Measurements from ENCODE around the gene FPR2.
"Not testable (repeated sequence)": the region's sequence is repeated elsewhere in the genome, so short reads cannot be mapped to it uniquely, and the experiment has no call there.

Gene FPR2

DNA sequence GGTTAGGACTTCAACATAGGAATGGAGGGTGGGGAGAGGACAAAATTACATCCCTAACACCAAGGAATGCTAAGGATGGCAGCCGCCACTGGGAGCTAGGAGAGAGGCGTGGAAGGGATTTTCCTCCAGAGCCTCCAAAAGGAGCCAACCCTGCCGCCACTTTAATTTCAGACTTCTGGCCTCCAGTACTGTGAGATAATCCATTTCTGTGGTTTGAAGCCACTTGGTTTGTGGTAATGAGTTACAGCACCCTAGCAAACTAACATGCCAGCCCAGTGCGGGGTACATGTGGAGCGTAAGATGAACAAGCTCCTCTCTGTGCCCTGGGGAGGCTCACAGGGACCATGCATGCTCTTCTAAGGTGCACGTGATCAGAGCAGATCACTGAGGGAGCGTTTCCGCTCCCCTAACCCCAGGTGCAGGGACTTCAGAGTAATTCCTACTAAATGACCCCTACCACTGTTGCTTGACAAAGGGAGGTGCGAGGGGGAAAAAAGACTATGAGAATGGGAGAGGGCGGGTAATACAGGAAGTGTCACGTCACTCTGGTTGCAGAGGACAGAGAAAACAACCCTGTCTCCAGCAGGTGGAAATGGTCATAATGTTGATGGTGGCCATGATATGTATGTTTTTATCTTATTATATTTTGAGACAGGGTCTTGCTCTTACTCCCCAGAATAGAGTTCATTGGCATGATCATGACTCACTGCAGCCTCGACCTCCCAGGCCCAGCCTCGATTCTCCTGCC is 21.3 kb upstream of the FPR2 start:
- in situ Hi-C loops (cut with MboI; ENCODE audit: low sequenced_read_pairs): no loop called here

- in situ Hi-C loops (cut with MboI; ENCODE audit: low sequenced_read_pairs): no loop called here
Observed at GRCh38 chr19:51740356-51740755, 20.6 kb upstream of the FPR2 start.

GRCh38 chr19:51742789-51743188 is 18.2 kb upstream of the FPR2 start:
- in situ Hi-C loops (cut with MboI; ENCODE audit: low sequenced_read_pairs): no loop called here

GRCh38 chr19:51743405-51743804 is 17.6 kb upstream of the FPR2 start:
- in situ Hi-C loops (cut with MboI; ENCODE audit: low sequenced_read_pairs): no loop called here

- in situ Hi-C loops (cut with MboI; ENCODE audit: low sequenced_read_pairs): no loop called here
Observed at GRCh38 chr19:51746731-51747130, 14.2 kb upstream of the FPR2 start.

- in situ Hi-C loops (cut with MboI; ENCODE audit: low sequenced_read_pairs): no loop called here
Observed at GRCh38 chr19:51749979-51750378, 11.0 kb upstream of the FPR2 start.

DNA sequence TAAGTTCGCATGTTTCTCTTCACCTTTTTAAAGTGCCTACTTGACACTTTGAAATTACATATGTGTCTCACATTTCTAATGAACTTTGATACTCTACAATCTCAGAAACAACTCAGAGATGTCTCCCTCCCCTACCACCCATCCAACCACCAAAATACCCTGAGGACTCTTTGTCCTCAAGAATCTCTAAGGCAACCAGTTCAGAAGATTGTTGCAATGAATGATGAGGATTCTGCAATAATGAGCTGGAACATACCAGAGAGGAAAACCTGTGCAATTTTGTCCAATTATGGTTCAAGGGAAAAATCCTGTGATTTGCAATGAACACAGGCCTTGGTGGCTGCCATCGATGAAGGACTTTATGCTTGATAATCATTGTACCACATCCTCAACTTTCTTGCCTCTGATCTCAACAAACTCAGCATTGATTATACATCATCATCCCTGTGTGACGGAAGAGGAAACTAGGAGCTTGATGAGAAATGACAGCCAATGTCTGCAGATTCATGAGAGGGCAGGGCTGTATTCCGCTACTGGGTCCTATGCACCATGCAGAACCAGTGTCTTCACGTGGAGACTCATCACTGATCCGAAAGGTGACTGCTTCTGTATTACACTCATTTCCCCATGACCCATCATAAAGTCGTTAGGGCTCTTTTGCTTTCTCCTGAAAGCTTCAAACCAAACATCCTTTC is 10.4 kb upstream of the FPR2 start:
- in situ Hi-C loops (cut with MboI; ENCODE audit: low sequenced_read_pairs): no loop called here

DNA sequence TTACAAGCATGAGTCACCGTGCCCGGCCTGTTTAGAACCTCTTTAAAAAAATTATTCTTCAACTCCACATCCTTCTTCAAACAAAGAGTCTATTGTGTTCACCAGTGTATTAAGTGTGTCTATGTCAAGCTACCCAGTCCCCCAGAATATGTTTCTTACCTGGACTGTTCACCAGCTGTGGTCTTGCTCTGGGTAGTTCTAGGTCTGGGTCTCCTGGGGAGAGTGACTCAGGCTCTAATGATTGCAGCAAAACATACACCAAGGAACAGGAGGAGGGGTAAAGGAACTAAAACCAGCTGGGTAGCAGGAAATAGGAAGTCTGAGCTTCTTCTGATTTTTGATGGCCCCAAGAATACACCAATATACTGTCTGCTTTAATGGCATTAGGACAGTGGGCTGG is 9.3 kb upstream of the FPR2 start, which contains the start of gene FPR1:
TSS of gene FPR1 (minus strand) at position 224 of the 400 bp plus-strand sequence. CDS start 4,884 bp downstream, outside the sequence.
- in situ Hi-C loops (cut with MboI; ENCODE audit: low sequenced_read_pairs): no loop called here

DNA sequence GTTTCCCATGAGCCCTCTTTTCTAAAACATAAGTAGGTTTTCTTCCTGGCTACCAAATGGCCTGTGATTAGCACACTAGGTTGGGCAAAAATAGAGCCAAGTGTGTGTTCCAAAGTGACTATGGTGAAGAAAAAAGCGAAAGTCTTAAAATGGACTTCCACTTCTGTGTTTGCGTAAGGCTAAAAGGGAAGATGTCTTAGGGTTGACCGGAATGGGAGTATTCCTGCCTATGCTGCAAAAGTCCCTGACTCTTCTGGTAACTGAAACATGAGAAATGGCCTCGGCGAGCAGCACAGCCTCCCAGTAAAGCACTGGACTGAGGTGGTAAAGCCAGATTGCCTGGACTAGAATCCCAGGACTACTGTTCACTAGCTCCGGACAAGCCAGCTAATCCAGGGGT is 6.9 kb upstream of the FPR2 start:
- in situ Hi-C loops (cut with MboI; ENCODE audit: low sequenced_read_pairs): no loop called here

DNA sequence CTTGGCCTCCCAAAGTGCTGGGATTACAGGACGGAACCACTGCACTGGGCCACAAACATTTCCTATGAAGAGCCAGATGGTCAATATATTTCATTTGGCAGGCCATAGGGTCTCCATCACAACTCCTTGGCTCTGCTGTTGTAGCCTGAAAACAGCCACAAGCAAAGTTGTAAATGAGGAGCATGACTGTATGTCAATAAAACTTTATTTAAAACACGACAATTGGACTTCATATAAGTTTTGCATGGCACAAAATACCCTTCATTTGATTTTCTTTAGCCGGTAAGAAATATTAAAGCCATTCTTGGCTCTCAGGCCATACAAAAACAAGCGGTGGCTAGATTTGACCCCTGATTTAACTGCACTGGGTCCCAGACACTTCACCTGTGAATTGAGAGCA is 6.2 kb upstream of the FPR2 start:
- in situ Hi-C loops (cut with MboI; ENCODE audit: low sequenced_read_pairs): no loop called here

- in situ Hi-C loops (cut with MboI; ENCODE audit: low sequenced_read_pairs): no loop called here
Observed at GRCh38 chr19:51755571-51755970, 5.4 kb upstream of the FPR2 start.

GRCh38 chr19:51761696-51762095 is 716 bp downstream of the FPR2 start:
- in situ Hi-C loops (cut with MboI; ENCODE audit: low sequenced_read_pairs): no loop called here

DNA sequence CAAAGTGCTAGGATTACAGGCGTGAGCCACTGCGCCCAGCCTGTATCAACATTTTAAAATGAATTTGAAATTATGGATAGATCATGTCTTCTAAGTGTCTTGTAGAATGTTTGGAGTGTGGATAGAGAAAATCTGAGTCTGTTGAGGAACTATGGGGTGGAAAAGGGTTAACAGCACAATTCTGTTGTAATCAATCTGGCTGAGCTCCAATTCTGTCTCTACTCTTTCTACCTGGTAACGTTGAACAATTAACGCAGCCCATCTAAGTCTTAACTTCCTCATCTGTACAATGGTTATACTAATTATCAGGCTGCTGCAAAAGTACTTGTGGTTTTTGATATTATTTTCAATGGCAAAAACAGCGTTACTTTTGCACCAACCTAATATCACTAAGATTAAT is 4.1 kb downstream of the FPR2 start:
- in situ Hi-C loops (cut with MboI; ENCODE audit: low sequenced_read_pairs): no loop called here

GRCh38 chr19:51766461-51766860 is 5.5 kb downstream of the FPR2 start:
- in situ Hi-C loops (cut with MboI; ENCODE audit: low sequenced_read_pairs): no loop called here

DNA sequence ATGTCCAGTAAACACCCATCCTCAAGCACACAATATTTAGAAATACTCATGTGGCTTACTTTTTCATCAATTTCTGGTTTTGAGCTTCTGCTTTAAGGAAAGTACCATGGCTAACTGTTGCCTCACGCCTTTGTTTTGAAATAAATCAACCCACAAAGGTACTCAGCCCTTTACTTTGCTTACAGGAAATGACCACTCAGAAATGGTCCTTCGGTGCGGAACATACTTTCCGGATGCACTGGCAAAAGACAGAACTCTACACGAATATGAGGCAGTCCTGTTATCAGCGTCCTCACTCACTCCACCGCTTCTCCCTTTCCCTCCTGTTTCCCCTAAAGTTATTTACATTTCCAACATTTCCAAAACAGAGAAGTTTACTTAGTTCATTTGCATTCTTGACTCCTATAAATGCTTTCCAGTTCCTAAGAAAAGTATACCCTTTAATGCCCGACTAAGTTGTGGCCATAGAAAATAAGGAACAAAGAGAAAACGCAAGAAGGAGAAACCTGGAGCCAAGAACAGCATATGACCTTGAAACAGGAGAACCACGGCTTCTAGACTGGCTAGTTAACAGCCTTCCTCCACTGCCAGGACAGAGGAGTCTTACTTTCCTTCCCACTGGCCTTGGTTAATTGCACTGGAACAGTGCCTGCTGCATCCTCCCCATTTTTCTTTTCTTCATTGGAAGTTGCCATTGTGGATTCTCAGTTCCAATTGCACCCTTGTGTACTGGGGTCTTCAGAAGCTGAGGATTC is 10.6 kb downstream of the FPR2 start:
- in situ Hi-C loops (cut with MboI; ENCODE audit: low sequenced_read_pairs): no loop called here

GRCh38 chr19:51772977-51773376 is 12.0 kb downstream of the FPR2 start:
- in situ Hi-C loops (cut with MboI; ENCODE audit: low sequenced_read_pairs): no loop called here

GRCh38 chr19:51776561-51776960 is 15.6 kb downstream of the FPR2 start:
- in situ Hi-C loops (cut with MboI; ENCODE audit: low sequenced_read_pairs): not testable (repeated sequence)

- in situ Hi-C loops (cut with MboI; ENCODE audit: low sequenced_read_pairs): no loop called here
Observed at GRCh38 chr19:51777570-51778462, 16.8 kb downstream of the FPR2 start.

- in situ Hi-C loops (cut with MboI; ENCODE audit: low sequenced_read_pairs): no loop called here
Observed at GRCh38 chr19:51779181-51779580, 18.2 kb downstream of the FPR2 start.

- in situ Hi-C loops (cut with MboI; ENCODE audit: low sequenced_read_pairs): no loop called here
Observed at GRCh38 chr19:51779703-51780102, 18.7 kb downstream of the FPR2 start.

DNA sequence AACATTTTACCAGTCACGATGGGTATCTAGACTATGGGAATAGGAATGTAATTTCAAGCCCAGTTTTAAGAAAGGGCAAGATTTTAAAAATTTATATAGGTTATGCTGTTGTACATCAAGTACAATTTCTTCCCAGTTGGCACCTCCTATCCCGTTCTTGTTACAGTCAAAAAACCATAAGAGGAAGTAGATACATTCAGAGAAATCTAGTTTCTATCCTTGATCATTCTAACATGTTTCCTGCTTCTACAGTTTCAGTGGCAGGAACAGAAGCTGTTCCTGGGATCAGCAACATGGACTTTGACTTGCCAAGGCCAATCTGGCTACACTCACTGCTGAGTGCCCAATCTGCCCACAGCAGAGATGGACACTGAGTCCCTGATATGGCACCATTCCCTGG is 19.3 kb downstream of the FPR2 start:
- in situ Hi-C loops (cut with MboI; ENCODE audit: low sequenced_read_pairs): no loop called here

Data from hTERT RPE-1 (cell line).